ENCODE results near the gene CAPZB. TPM values are rescaled to one million over a fixed set of nuclear protein-coding genes. Genes with fewer than 3 reads are reported as not detected.

Gene CAPZB
- total RNA-seq, 6 experiments from 2014 or later = 565 to 646 (median 603) TPM

GRCh38 chr1:19452221-19452663 lies 33.1 kb downstream of the CAPZB start:
- Mint-ChIP-seq H3K27me3 (ENCODE audit: insufficient read depth) (peaks cover 1% of the 10 kb centered on the region), H3K9me3 (no peaks in the 10 kb centered on the region), H3K4me1 (ENCODE audit: low read depth) (peaks cover 98% of the 10 kb centered on the region), H3K36me3 (ENCODE audit: low read depth) (peaks cover 7% of the 10 kb centered on the region), H3K27ac (peak overlapping the region; percentile 96), H3K4me3 (peak overlapping the region; percentile 73)
- no peak for TF ChIP-seq CTCF (IDR thresholded peaks at IDR 0.05)
- DNase-seq = peak; percentile 88

DNA sequence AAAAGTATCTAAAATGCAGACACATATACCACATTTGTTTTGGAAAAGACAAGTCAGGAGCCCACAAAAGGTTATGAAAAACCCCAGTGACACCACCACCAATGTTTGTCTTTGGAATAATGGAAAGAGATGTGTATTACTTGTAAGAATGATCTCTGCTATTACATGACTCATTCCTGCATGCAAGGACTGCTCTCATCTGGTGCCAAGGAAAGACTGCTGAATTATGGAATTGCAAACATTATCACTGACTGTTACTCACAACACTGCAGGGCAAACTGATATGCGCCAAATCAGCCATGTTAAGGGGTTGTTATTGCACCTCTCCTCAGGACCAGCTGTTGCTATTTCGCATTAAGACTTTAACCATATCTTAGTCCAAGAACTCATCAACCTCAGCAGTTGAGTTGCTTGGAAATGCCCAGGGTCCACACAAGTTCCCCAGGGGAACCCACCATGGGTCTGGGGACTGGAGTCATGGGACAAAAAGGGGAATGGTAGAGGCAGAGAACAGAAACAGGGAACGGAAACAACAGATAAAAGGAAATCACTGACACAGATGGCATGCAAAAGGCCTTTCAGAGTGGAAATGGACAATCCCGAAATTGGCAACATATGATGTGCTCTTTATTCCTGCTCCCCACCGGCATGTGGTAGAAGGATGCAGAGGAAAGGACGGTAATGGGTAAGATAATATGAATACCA lies 34.4 kb downstream of the CAPZB start:
- peak overlapping the region; percentile 73 for H3K4me3 Mint-ChIP-seq

GRCh38 chr1:19449454-19450228 lies 35.7 kb downstream of the CAPZB start:
- peak overlapping the region; percentile 78 for H3K4me3 Mint-ChIP-seq

More for the DNA sequence above, 34.4 kb downstream of the CAPZB start:
- Mint-ChIP-seq H3K4me1 (ENCODE audit: low read depth) (peaks cover 98% of the 10 kb centered on the region), H3K36me3 (ENCODE audit: low read depth) (peaks cover 7% of the 10 kb centered on the region; the same call in 1 of the 2 replicates), H3K27me3 (ENCODE audit: insufficient read depth) (peaks cover 1% of the 10 kb centered on the region), H3K9me3 (no peaks in the 10 kb centered on the region), H3K27ac (peak overlapping the region; percentile 96)
- DNase-seq = peak; percentile 95
- TF ChIP-seq CTCF (IDR thresholded peaks at IDR 0.05) = no peak

GRCh38 chr1:19448491-19449439 lies 36.6 kb downstream of the CAPZB start:
- no peaks in the 10 kb centered on the region for H3K9me3 Mint-ChIP-seq
- H3K4me1 Mint-ChIP-seq (ENCODE audit: low read depth) = peaks cover 97% of the 10 kb centered on the region
- peaks cover 7% of the 10 kb centered on the region; the same call in 1 of the 2 replicates for H3K36me3 Mint-ChIP-seq (ENCODE audit: low read depth)
- DNase-seq = peak; percentile 92
- no peak for TF ChIP-seq CTCF (IDR thresholded peaks at IDR 0.05)
- H3K4me3 Mint-ChIP-seq = peak overlapping the region; percentile 78
- peak overlapping the region; percentile 96 for H3K27ac Mint-ChIP-seq
- H3K27me3 Mint-ChIP-seq (ENCODE audit: insufficient read depth) = no peaks in the 10 kb centered on the region; the same call in 1 of the 2 replicates

More at GRCh38 chr1:19449454-19450228, 35.7 kb downstream of the CAPZB start:
- no peak for TF ChIP-seq CTCF (IDR thresholded peaks at IDR 0.05)
- H3K9me3 Mint-ChIP-seq = no peaks in the 10 kb centered on the region
- peaks cover 98% of the 10 kb centered on the region for H3K4me1 Mint-ChIP-seq (ENCODE audit: low read depth)
- peaks cover 7% of the 10 kb centered on the region; the same call in 1 of the 2 replicates for H3K36me3 Mint-ChIP-seq (ENCODE audit: low read depth)
- no peak for DNase-seq
- no peaks in the 10 kb centered on the region; the same call in 1 of the 2 replicates for H3K27me3 Mint-ChIP-seq (ENCODE audit: insufficient read depth)
- H3K27ac Mint-ChIP-seq = peak overlapping the region; percentile 96

- Mint-ChIP-seq H3K27me3 (ENCODE audit: insufficient read depth) (no peaks in the 10 kb centered on the region; the same call in 1 of the 2 replicates), H3K36me3 (ENCODE audit: low read depth) (peaks cover 7% of the 10 kb centered on the region; the same call in 1 of the 2 replicates), H3K4me1 (ENCODE audit: low read depth) (peaks cover 94% of the 10 kb centered on the region), H3K27ac (peak overlapping the region; percentile 96), H3K4me3 (peak overlapping the region; percentile 78), H3K9me3 (no peaks in the 10 kb centered on the region)
- DNase-seq = no peak
- no peak for TF ChIP-seq CTCF (IDR thresholded peaks at IDR 0.05)
Observed at GRCh38 chr1:19447550-19447949, 37.8 kb downstream of the CAPZB start.

All from HFFc6 (cell line).